HEK293T (cell line): Measurements from ENCODE around the gene ZNF70.

Experiments used
- CTCF ChIA-PET: fragments of 350-600 bp; formaldehyde crosslinking; extraction: SDS; loops from one replicate; lab custom pipeline; 2021; ENCODE audit warnings: antibody characterized with exemption, inconsistent platforms; lab: Yijun Ruan, JAX
- POLR2A ChIA-PET: fragments of 350-600 bp; formaldehyde crosslinking; extraction: SDS; loops from one replicate; lab custom pipeline; 2020; ENCODE audit warnings: antibody characterized with exemption, inconsistent platforms; lab: Yijun Ruan, JAX
- DNase-seq: peaks from one replicate; pipeline ENCODE4 v3.0.0; 2012; ENCODE audit warnings: mixed read lengths; ENCODE audit errors: extremely low spot score
- ARNT ChIP-seq: fragments of 450-650 bp; IDR thresholded peaks from 2 replicates; pipeline ENCODE4 v1.6.1; 2017; ENCODE audit warnings: mild to moderate bottlenecking
- BHLHE40 ChIP-seq: fragments of 450-650 bp; IDR thresholded peaks from 2 replicates; pipeline ENCODE4 v1.6.1; 2016; ENCODE audit warnings: mild to moderate bottlenecking, moderate library complexity, borderline replicate concordance
- CTBP1 ChIP-seq: fragments of 450-650 bp; IDR thresholded peaks from 2 replicates; pipeline ENCODE4 v1.6.1; 2016; ENCODE audit warnings: borderline replicate concordance
- ELF4 ChIP-seq: fragments of 450-650 bp; IDR thresholded peaks from 2 replicates; pipeline ENCODE4 v1.6.1; 2017; ENCODE audit warnings: antibody characterized with exemption
- FOXA1 ChIP-seq: fragments of 450-650 bp; IDR thresholded peaks from 2 replicates; pipeline ENCODE4 v1.6.1; 2016; ENCODE audit warnings: mild to moderate bottlenecking
- FOXK2 ChIP-seq: fragments of 450-650 bp; IDR thresholded peaks from 2 replicates; pipeline ENCODE4 v1.6.1; 2016; ENCODE audit warnings: mild to moderate bottlenecking
- FOXM1 ChIP-seq: fragments of 450-650 bp; IDR thresholded peaks from 2 replicates; pipeline ENCODE4 v1.6.1; 2017; ENCODE audit warnings: mild to moderate bottlenecking, borderline replicate concordance
- HDGF ChIP-seq: fragments of 450-650 bp; IDR thresholded peaks from 2 replicates; pipeline ENCODE4 v1.6.1; 2017; ENCODE audit warnings: antibody characterized with exemption, borderline replicate concordance
- L3MBTL2 ChIP-seq: fragments of 450-650 bp; conservative IDR thresholded peaks from 2 replicates; pipeline ENCODE4 v1.6.1; 2016; ENCODE audit warnings: mild to moderate bottlenecking
- LEF1 ChIP-seq: fragments of 450-650 bp; IDR thresholded peaks from 2 replicates; pipeline ENCODE4 v1.6.1; 2017; ENCODE audit warnings: mild to moderate bottlenecking, borderline replicate concordance
- NFRKB ChIP-seq: fragments of 450-650 bp; IDR thresholded peaks from 2 replicates; pipeline ENCODE4 v1.6.1; 2016; ENCODE audit warnings: mild to moderate bottlenecking, moderate library complexity
- SP1 ChIP-seq: fragments of 450-650 bp; IDR thresholded peaks from 2 replicates; pipeline ENCODE4 v1.6.1; 2017
- SUZ12 ChIP-seq: fragments of 450-650 bp; IDR thresholded peaks from 2 replicates; pipeline ENCODE4 v1.6.1; 2016; ENCODE audit warnings: mild to moderate bottlenecking
- TARDBP ChIP-seq: fragments of 450-650 bp; IDR thresholded peaks from 2 replicates; pipeline ENCODE4 v1.6.1; 2016
- ZNF384 ChIP-seq: fragments of 450-650 bp; IDR thresholded peaks from 2 replicates; pipeline ENCODE4 v1.6.1; 2016
- TF ChIP-seq, protein P1 (sequence below): fragments of 450-650 bp; IDR thresholded peaks from 2 replicates; pipeline ENCODE4 v1.6.1; 2016

Gene ZNF70

GRCh38 chr22:23763579-23763945 is 12.7 kb upstream of the ZNF70 start:
- TF ChIP-seq SUZ12 (no peak), LEF1 (no peak), FOXK2 (no peak), BHLHE40 (no peak), FOXA1 (no peak)
- CTCF ChIA-PET: no interaction called here
- DNase-seq: no peak

DNA sequence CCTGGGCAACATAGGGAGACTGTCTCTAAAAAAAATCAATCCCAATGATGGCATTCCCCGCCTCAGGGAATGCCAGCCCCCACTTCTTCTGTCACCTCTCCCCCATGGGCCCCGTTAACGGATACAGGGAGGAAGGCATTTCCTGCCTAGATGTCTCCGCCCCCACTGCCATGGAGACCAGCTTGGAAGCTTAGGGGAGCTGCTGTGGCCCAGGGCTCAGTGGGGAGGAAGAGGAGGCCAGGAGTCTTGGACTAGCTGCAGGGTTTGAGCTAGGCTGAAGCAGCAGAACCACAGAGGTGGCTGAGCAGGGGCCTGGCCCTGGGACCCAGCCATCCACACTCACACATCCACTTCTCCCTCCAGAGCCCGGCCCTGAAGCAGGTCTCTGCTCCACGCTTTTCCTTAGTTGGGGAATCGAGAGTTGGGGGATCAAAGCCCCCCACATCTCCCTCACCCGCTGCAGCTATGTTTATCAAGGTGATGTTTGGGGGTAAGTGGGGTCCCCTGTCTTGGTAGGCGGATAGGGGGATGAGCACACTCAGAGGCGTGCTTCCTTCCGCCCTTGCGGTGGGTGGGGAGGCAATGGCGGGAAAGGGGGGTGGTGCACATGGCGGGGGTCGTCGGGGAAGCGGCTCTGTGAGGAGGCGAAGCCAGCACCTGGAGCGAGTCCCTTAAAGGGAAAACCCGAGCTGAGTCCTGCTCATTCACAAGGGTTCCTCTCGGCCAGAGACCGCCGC is 12.1 kb upstream of the ZNF70 start, which contains the start of gene C22orf15:
C22orf15 (plus strand) TSS at position 149 of the 737 bp plus-strand sequence; CDS start at position 466, 317 bp downstream.
- TF ChIP-seq ZNF384: no peak
- TF ChIP-seq SP1: no peak
- no peak for TF ChIP-seq BHLHE40
- TF ChIP-seq LEF1: no peak
- no peak for TF ChIP-seq FOXA1
- no peak for TF ChIP-seq HDGF
- TF ChIP-seq, protein P1, sequence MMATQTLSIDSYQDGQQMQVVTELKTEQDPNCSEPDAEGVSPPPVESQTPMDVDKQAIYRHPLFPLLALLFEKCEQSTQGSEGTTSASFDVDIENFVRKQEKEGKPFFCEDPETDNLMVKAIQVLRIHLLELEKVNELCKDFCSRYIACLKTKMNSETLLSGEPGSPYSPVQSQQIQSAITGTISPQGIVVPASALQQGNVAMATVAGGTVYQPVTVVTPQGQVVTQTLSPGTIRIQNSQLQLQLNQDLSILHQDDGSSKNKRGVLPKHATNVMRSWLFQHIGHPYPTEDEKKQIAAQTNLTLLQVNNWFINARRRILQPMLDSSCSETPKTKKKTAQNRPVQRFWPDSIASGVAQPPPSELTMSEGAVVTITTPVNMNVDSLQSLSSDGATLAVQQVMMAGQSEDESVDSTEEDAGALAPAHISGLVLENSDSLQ: no peak
- TF ChIP-seq FOXK2: no peak
- TF ChIP-seq FOXM1: no peak
- no peak for TF ChIP-seq L3MBTL2
- TF ChIP-seq CTBP1: no peak
- no peak for TF ChIP-seq TARDBP
- TF ChIP-seq ARNT: no peak
- no peak for DNase-seq
- ChIA-PET CTCF (no interaction called here), POLR2A (interaction anchor here (1.2 to 3.0 kb wide), 3 partner anchors 8 to 95 kb away, joined by 3 to 14 read pairs (median 8); partner anchors contain the start of genes SLC2A11 and ZNF70)

More at GRCh38 chr22:23763579-23763945, 12.7 kb upstream of the ZNF70 start:
- POLR2A ChIA-PET: interaction anchor here (1.2 to 3.0 kb wide), 3 partner anchors 8 to 94 kb away, joined by 3 to 14 read pairs (median 8); partner anchors contain the start of genes SLC2A11 and ZNF70

GRCh38 chr22:23760056-23760455 is 9.1 kb upstream of the ZNF70 start:
- ChIA-PET CTCF (interaction anchor here (1.2 kb wide), 1 partner anchor 8 kb away, joined by 3 read pairs; the partner anchor contains the start of gene CHCHD10), POLR2A (interaction anchor here (1.8 kb wide), 1 partner anchor 9 kb away, joined by 7 read pairs; the partner anchor contains the start of gene ZNF70)
- no peak for DNase-seq
- no peak for TF ChIP-seq NFRKB
- no peak for TF ChIP-seq ARNT
- no peak for TF ChIP-seq LEF1
- TF ChIP-seq, protein P1: no peak
- no peak for TF ChIP-seq BHLHE40
- no peak for TF ChIP-seq L3MBTL2
- no peak for TF ChIP-seq FOXM1
- TF ChIP-seq ZNF384: no peak
- no peak for TF ChIP-seq TARDBP
- no peak for TF ChIP-seq SUZ12
- TF ChIP-seq FOXK2: no peak
- no peak for TF ChIP-seq SP1
- no peak for TF ChIP-seq CTBP1
- no peak for TF ChIP-seq FOXA1
- no peak for TF ChIP-seq ELF4
- TF ChIP-seq HDGF: no peak

GRCh38 chr22:23759566-23759965 is 8.7 kb upstream of the ZNF70 start:
- ChIA-PET POLR2A (interaction anchor here (0.8 to 1.8 kb wide), 3 partner anchors 8 to 98 kb away, joined by 3 to 7 read pairs (median 5); partner anchors contain the start of genes CHCHD10, SLC2A11 and ZNF70), CTCF (interaction anchor here (0.7 to 1.2 kb wide), 2 partner anchors 8 to 115 kb away, joined by 3 to 5 read pairs; partner anchors contain the start of gene CHCHD10)
- TF ChIP-seq BHLHE40 (no peak), SP1 (no peak), ARNT (no peak), ZNF384 (no peak), LEF1 (no peak), FOXM1 (no peak), NFRKB (no peak), L3MBTL2 (no peak)
- TF ChIP-seq, protein P1: no peak

DNA sequence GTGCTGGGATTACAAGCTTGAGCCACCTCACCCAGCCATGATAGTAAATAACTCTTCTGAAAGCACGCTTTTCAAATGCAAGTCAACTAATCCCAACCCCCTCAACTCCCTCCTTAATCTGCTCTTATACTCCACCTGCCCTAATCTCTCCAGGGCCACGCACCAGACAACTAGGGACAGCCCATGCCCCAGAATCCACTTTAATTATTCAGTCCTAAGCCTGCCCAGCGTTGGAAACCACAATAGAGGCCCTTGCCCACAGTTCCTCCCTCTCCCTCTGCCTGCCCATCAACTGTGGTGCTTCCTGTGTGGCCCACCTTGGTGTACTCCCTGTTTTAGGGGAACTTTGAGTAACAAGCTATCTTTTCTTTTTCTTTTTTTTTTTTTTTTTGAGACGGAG is 6.0 kb upstream of the ZNF70 start:
- no peak for DNase-seq
- TF ChIP-seq LEF1 (no peak), ZNF384 (no peak), CTBP1 (no peak), BHLHE40 (no peak), NFRKB (no peak), HDGF (no peak), SUZ12 (no peak)
- ChIA-PET POLR2A (no interaction called here), CTCF (interaction anchor here (0.6 to 1.4 kb wide), 2 partner anchors 9 to 12 kb away, joined by 3 read pairs; no protein-coding TSS in a partner anchor)

More at GRCh38 chr22:23759566-23759965, 8.7 kb upstream of the ZNF70 start:
- no peak for DNase-seq
